GM12874 (cell line): ENCODE measurements around the gene DGKI.

ENCODE experiments used
- CTCF ChIP-seq: IDR thresholded peaks from 2 replicates; pipeline ENCODE4 v1.5.1; 2011; ENCODE audit warnings: low read depth, mild to moderate bottlenecking, control low read depth, low read length, moderate library complexity; ENCODE audit not compliant: insufficient read depth

The DGKI gene

GRCh38 chr7:137747359-137748031 lies 99.3 kb downstream of the DGKI start:
- TF ChIP-seq CTCF = 0 out of 2 replicates have a peak, but pooled peaks have one; percentile 2

- no peak for TF ChIP-seq CTCF
These were observed 103.8 kb downstream of the DGKI start for GRCh38 chr7:137743021-137743420.

- no peak for TF ChIP-seq CTCF
These were observed 104.7 kb downstream of the DGKI start for GRCh38 chr7:137742051-137742450.

- no peak for TF ChIP-seq CTCF
These were observed 105.3 kb downstream of the DGKI start for GRCh38 chr7:137741443-137741842.

GRCh38 chr7:137734221-137734620 lies 112.6 kb downstream of the DGKI start:
- TF ChIP-seq CTCF = no peak

- no peak for TF ChIP-seq CTCF
These were observed 114.6 kb downstream of the DGKI start for GRCh38 chr7:137732168-137732567.

- no peak for TF ChIP-seq CTCF
These were observed 115.3 kb downstream of the DGKI start for GRCh38 chr7:137731436-137731835.
